ENCODE results near the gene FRMD4A.

DNA sequence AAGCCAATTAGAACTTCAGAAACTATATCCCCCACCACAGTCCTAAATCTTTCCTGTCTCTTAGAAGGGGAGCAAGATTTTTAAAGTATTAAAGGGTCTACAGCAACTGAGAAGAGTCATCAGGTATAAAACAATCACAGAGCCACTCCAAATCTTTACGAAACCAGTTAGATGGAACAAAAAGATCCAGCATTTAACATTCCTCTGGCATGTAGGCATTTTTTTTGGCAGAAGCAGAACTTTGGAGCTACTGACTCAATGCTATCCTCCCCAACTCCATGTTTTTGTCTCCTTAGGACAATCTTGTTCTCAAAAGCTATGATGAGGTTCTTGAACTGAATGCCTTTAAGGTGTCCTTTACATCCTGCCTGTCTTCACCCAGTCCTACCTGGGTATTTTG, 410.7 kb downstream of the FRMD4A start:
- TF ChIP-seq, protein P1, sequence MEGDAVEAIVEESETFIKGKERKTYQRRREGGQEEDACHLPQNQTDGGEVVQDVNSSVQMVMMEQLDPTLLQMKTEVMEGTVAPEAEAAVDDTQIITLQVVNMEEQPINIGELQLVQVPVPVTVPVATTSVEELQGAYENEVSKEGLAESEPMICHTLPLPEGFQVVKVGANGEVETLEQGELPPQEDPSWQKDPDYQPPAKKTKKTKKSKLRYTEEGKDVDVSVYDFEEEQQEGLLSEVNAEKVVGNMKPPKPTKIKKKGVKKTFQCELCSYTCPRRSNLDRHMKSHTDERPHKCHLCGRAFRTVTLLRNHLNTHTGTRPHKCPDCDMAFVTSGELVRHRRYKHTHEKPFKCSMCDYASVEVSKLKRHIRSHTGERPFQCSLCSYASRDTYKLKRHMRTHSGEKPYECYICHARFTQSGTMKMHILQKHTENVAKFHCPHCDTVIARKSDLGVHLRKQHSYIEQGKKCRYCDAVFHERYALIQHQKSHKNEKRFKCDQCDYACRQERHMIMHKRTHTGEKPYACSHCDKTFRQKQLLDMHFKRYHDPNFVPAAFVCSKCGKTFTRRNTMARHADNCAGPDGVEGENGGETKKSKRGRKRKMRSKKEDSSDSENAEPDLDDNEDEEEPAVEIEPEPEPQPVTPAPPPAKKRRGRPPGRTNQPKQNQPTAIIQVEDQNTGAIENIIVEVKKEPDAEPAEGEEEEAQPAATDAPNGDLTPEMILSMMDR (IDR thresholded peaks at IDR 0.05), result no peak
- no peak for TF ChIP-seq POLR2A (IDR thresholded peaks at IDR 0.05)
